ENCODE data around the gene GPR61. TPM values are rescaled to one million over a fixed set of nuclear protein-coding genes. Genes with fewer than 3 reads are reported as not detected.

GPR61 gene
- total and polyA plus RNA-seq, 2 of the 4 experiments (the other 2 are of a cell fraction) = not detected

DNA sequence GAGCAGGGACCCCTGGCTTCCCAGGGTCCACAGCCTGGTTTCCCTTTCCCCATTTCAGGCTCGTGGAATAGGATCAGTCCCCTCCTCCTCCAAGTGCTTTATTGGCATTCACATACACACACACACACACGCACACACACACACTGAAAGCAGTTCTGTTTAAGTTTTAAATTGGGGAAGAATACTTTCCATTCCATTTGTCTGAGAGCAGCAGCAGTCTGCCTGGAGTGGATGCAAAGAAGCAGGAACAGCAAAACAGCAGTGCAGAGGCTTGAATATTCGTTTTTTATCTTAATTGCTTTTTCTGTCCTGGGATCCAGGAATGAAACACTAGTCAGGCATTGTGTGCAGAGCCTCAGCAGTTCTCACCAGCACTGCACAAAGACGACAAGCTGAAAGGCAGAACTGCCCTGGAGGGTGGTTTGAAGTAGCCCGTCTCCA is 38.7 kb upstream of the GPR61 start:
- Histone ChIP-seq H4K8ac (ENCODE audit: low read depth in 2 of 2, low read length in 2 of 2) (peak overlapping the region in 1 of 2 experiments; percentile 55; a peak in 1 of 4 replicates), H3K18ac (ENCODE audit: low read depth, low read length) (no peak overlapping the region), H3K23ac (ENCODE audit: low read depth, low read length) (peak overlapping the region; percentile 54; the same call in 1 of the 2 replicates), H2BK5ac (ENCODE audit: low read depth, low read length, poor library complexity, severe bottlenecking) (peak overlapping the region; percentile 36), H2BK20ac (ENCODE audit: low read depth, low read length) (peak overlapping the region; percentile 16; the same call in 1 of the 2 replicates), H2AK9ac (replicated peaks; ENCODE audit: low read depth, low read length, poor library complexity) (peak overlapping the region; percentile 82), H3K4ac (ENCODE audit: low read depth, low read length) (peak overlapping the region; percentile 70), H4K91ac (ENCODE audit: insufficient read depth, low read depth, low read length) (peak overlapping the region; percentile 60), H2AK5ac (ENCODE audit: low read depth, low read length) (peak overlapping the region; percentile 37; the same call in 1 of the 2 replicates), H2AFZ (replicated peaks; ENCODE audit: low read length, poor library complexity) (peak overlapping the region; percentile 54), H4K20me1 (ENCODE audit: insufficient read depth, low read length) (peaks cover 13% of the 10 kb centered on the region; the same call in 1 of the 2 replicates), H3K14ac (replicated peaks; ENCODE audit: low read depth, low read length) (0 out of 2 replicates have a peak overlapping the region, but pooled peaks have one; percentile 20), H3K36me3 (ENCODE audit: control insufficient read depth, insufficient read depth, low read length) (peaks cover 9% of the 10 kb centered on the region), H3K9ac (ENCODE audit: low read depth, low read length) (no peak overlapping the region; the same call in 1 of the 2 replicates), H3K56ac (ENCODE audit: extremely low read depth, insufficient read depth, low read length) (no peak overlapping the region), H3K79me1 (ENCODE audit: low read depth in 1 of 2, low read length in 2 of 2) (peaks cover 4 to 45% of the 10 kb centered on the region in 2 experiments), H3K9me1 (ENCODE audit: insufficient read depth, low read length) (peaks cover 20% of the 10 kb centered on the region), H3K27me3 (ENCODE audit: control insufficient read depth, insufficient read depth, low read length) (no peaks in the 10 kb centered on the region), H3K9me3 (ENCODE audit: control insufficient read depth, insufficient read depth, low read length) (no peaks in the 10 kb centered on the region), H4K5ac (ENCODE audit: low read depth, low read length) (no peak overlapping the region), H2BK15ac (ENCODE audit: low read depth, low read length) (0 out of 3 replicates have a peak overlapping the region, but pooled peaks have one; percentile 2), H3K4me3 (ENCODE audit: insufficient read depth, low read depth, low read length) (no peak overlapping the region), H2BK120ac (ENCODE audit: low read depth, low read length) (peak overlapping the region; percentile 68), H3K4me2 (ENCODE audit: low read depth, low read length) (peak overlapping the region; percentile 62), H3K27ac (ENCODE audit: insufficient read depth, low read length) (peak overlapping the region; percentile 60; the same call in 1 of the 2 replicates), H3K4me1 (ENCODE audit: control insufficient read depth, insufficient read depth, low read length) (peaks cover 28% of the 10 kb centered on the region)
- ATAC-seq (ENCODE audit: low read depth) = peak; percentile 76
- CTCF ChIA-PET = interaction anchor here (5.1 kb wide), 1 partner anchor 31 kb away, joined by 51 read pairs; no protein-coding TSS in a partner anchor
- no TSS peak for BruUV-seq (replicated peaks)
- in situ Hi-C loops (cut with MboI; ENCODE audit: low sequenced_read_pairs) (no loop called here), dilution Hi-C loops (cut with HindIII; ENCODE audit: low sequenced_read_pairs, unreplicated experiment) (no loop called here), intact Hi-C loops (cut with micrococcal nuclease) (no loop called here)
- POLR2A ChIA-PET (ENCODE audit: unreplicated experiment) = no interaction called here
- TF ChIP-seq MAFK (IDR thresholded peaks at IDR 0.05; ENCODE audit: low read depth, low read length) (no peak), BHLHE40 (IDR thresholded peaks at IDR 0.05; ENCODE audit: low read depth, low read length) (peak; percentile 2; the same call in 1 of the 2 replicates), MAZ (IDR thresholded peaks at IDR 0.05; ENCODE audit: borderline replicate concordance, low read depth, low read length) (peak; percentile 27; the same call in 1 of the 2 replicates)
- TF ChIP-seq, protein P1, sequence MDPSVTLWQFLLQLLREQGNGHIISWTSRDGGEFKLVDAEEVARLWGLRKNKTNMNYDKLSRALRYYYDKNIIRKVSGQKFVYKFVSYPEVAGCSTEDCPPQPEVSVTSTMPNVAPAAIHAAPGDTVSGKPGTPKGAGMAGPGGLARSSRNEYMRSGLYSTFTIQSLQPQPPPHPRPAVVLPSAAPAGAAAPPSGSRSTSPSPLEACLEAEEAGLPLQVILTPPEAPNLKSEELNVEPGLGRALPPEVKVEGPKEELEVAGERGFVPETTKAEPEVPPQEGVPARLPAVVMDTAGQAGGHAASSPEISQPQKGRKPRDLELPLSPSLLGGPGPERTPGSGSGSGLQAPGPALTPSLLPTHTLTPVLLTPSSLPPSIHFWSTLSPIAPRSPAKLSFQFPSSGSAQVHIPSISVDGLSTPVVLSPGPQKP (IDR thresholded peaks at IDR 0.05; ENCODE audit: borderline replicate concordance, low read depth, low read length) = no peak
- DNase-seq = peak; percentile 90
- 75% methylated on average over 1 of the region's 5 CpGs; no CpG with 5 or more reads in 1 of the 2 experiments for WGBS, 2 experiments (ENCODE audit: extremely low coverage in 2 of 2, insufficient read length in 1 of 2)
